ENCODE measurements around the gene C19orf73. TPM values are rescaled to one million over a fixed set of nuclear protein-coding genes. Genes with fewer than 3 reads are reported as not detected.
A peak's percentile ranks its signal among the peaks of the same experiment; 100 is the strongest.

C19orf73 gene
- total and polyA plus RNA-seq, 9 of the 15 experiments (the other 6 are each of a cell fraction or from before 2014, with no cell fraction given): 0.08 to 7.4 (median 1.4) TPM

GRCh38 chr19:49157445-49158224, 38.7 kb upstream of the C19orf73 start, which contains the start of gene TRPM4 (continued):
- no peak for TF ChIP-seq ZBTB26 (CRISPR knock-in tag; IDR thresholded peaks at IDR 0.05)
- TF ChIP-seq ZHX1 (conservative IDR thresholded peaks at IDR 0.05; ENCODE audit: low read length): no peak
- TF ChIP-seq THRAP3 (IDR thresholded peaks at IDR 0.05; ENCODE audit: borderline replicate concordance): no peak
- no peak for TF ChIP-seq RBM15 (IDR thresholded peaks at IDR 0.05; ENCODE audit: insufficient read depth, low read length)
- TF ChIP-seq XRCC3 (IDR thresholded peaks at IDR 0.05): no peak
- peak; percentile 53 for TF ChIP-seq ARID1B (IDR thresholded peaks at IDR 0.05)
- peak; percentile 68; the same call in 1 of the 2 replicates for TF ChIP-seq TFAP4 (CRISPR knock-in tag; IDR thresholded peaks at IDR 0.05; ENCODE audit: borderline replicate concordance)
- peak; percentile 16 to 42; a peak in 1 of 4 replicates for TF ChIP-seq HDAC1 (IDR thresholded peaks at IDR 0.05)
- TF ChIP-seq ARID4B (CRISPR knock-in tag; IDR thresholded peaks at IDR 0.05): no peak
- TF ChIP-seq ZNF77 (CRISPR knock-in tag; IDR thresholded peaks at IDR 0.05): no peak
- TF ChIP-seq RFX5 (IDR thresholded peaks at IDR 0.05; ENCODE audit: low read depth, low read length): no peak
- TF ChIP-seq RBFOX2 (IDR thresholded peaks at IDR 0.05; ENCODE audit: low read depth, low read length): peak; percentile 94
- no peak for TF ChIP-seq KLF6 (CRISPR knock-in tag; IDR thresholded peaks at IDR 0.05; ENCODE audit: borderline replicate concordance)
- TF ChIP-seq ZC3H11A (IDR thresholded peaks at IDR 0.05; ENCODE audit: low read depth, low read length): no peak
- TF ChIP-seq SIN3B (IDR thresholded peaks at IDR 0.05; ENCODE audit: low read depth): peak; percentile 24; the same call in 1 of the 2 replicates
- no peak for TF ChIP-seq BRF1 (IDR thresholded peaks at IDR 0.05; ENCODE audit: borderline replicate concordance, extremely low read depth, insufficient read length)
- TF ChIP-seq PPARD (CRISPR knock-in tag; IDR thresholded peaks at IDR 0.05): no peak
- peak; percentile 20; the same call in 1 of the 2 replicates for TF ChIP-seq STAG1 (CRISPR knock-in tag; IDR thresholded peaks at IDR 0.05; ENCODE audit: borderline replicate concordance)

All from K562 (cell line).